Right ventricle myocardium inferior (tissue), 1 donor: ENCODE measurements around the gene CSF2. TPM values are rescaled to one million over a fixed set of nuclear protein-coding genes. Genes with fewer than 3 reads are reported as not detected.
"Not testable (repeated sequence)": the region's sequence is repeated elsewhere in the genome, so short reads cannot be mapped to it uniquely, and the experiment has no call there.

Source experiments
- ATAC-seq: fragments of 200-7000 bp; cut with Tn5 transposase; one replicate; pipeline ENCODE4 v1.9.1; 2020; ENCODE audit warnings: mild to moderate bottlenecking, moderate library complexity
- DNase-seq: peaks from one replicate; pipeline ENCODE4 v3.0.0; 2021; ENCODE audit errors: missing footprints
- intact Hi-C: fragments of 100-400 bp; cut with DNase I; formaldehyde crosslinking; loops from one replicate; pipeline ENCODE4 v1.11.0; 2022
- total RNA-seq: library from RNA; stranded (reverse); fragmentation: NEBNext Ultra II Directional; extraction: Animal tissue kit (Norgen Biotek cat#: 25700); gene quantifications from one replicate; pipeline ENCODE4 v1.2.1, GENCODE V29; 2021
- donor health status: DM: no; HTN: yes; CAD: no; lungs with severe emphysema.

Gene CSF2
- total RNA-seq, 1 donor from 2014 or later, result not detected

DNA sequence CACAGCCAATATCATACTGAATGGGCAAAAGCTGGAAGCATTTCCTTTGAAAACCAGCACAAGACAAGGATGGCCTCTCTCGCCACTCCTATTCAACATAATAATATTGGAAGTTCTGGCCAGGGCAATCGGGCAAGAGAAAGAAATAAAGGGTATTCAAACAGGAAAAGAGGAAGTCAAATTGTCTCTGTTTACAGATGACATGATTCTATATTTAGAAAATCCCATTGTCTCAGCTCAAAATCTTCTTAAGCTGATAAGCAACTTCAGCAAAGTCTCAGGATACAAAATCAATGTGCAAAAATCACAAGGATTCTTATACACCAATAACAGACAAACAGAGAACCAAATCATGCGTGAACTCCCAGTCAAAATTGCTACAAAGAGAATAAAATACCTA is 47.1 kb downstream of the CSF2 start:
- DNase-seq, intact Hi-C loops: not testable (repeated sequence)

GRCh38 chr5:132122971-132123370 is 49.4 kb downstream of the CSF2 start:
- DNase-seq, intact Hi-C loops, ATAC-seq: not testable (repeated sequence)

More for the DNA sequence above, 47.1 kb downstream of the CSF2 start:
- ATAC-seq, result not testable (repeated sequence)

GRCh38 chr5:132123578-132123977 is 50.0 kb downstream of the CSF2 start:
- DNase-seq, intact Hi-C loops, ATAC-seq: not testable (repeated sequence)

Other genes with a start within 250 kb of the CSF2 start
- gene MEIKIN, start 128.1 kb upstream of the CSF2 start, total RNA-seq, result not detected
- gene ACSL6, start 62.1 kb upstream of the CSF2 start, total RNA-seq, result 3.4 TPM
- gene IL3, start 13.1 kb upstream of the CSF2 start, total RNA-seq, result not detected
- 88.7 TPM for gene P4HA2, start 154.1 kb downstream of the CSF2 start, total RNA-seq
- 5.4 TPM for gene PDLIM4, start 183.9 kb downstream of the CSF2 start, total RNA-seq
- 0.57 TPM for gene SLC22A4, start 220.6 kb downstream of the CSF2 start, total RNA-seq